ENCODE results near the gene TAF1B. TPM values are rescaled to one million over a fixed set of nuclear protein-coding genes. Genes with fewer than 3 reads are reported as not detected.
"Not testable (repeated sequence)": the region's sequence is repeated elsewhere in the genome, so short reads cannot be mapped to it uniquely, and the experiment has no call there.

Gene TAF1B
- total RNA-seq, 2 experiments from 2014 or later = 18.8 to 19.0 TPM

DNA sequence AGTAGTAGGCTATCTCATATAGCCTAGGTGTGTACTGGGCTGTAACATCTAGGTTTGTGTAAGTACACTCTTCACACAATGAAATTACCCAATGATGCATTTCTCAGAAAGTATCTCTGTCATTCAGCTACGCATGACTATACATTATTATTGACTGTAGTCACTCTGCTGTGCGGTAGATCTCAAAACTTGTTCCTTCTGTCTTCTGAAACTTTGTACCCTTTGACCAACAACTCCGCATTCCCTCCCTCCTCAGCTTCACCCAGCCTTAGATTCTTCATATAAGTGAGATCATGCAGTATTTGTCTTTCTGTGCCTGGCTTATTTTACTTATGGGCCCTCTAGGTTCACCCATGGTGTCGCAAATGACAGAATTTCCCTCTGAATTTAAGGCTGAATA, 49.0 kb downstream of the TAF1B start:
- Mint-ChIP-seq H3K36me3 (peaks cover 29% of the 10 kb centered on the region), H3K4me1 (peaks cover 5% of the 10 kb centered on the region), H3K9me3 (peaks cover 6% of the 10 kb centered on the region), H3K27ac (no peak overlapping the region), H3K4me3 (no peak overlapping the region), H3K27me3 (no peaks in the 10 kb centered on the region)
- DNase-seq (no peak), ATAC-seq (ENCODE audit: low read depth) (no peak)
- POLR2A ChIA-PET = no interaction called here

- POLR2A ChIA-PET = interaction anchor here (0.6 kb wide), 1 partner anchor 524 kb away, joined by 4 read pairs; no protein-coding TSS in a partner anchor
- Mint-ChIP-seq H3K27ac (no peak overlapping the region), H3K4me1 (peaks cover 13% of the 10 kb centered on the region), H3K27me3 (no peaks in the 10 kb centered on the region), H3K4me3 (no peak overlapping the region), H3K9me3 (no peaks in the 10 kb centered on the region), H3K36me3 (peaks cover 12% of the 10 kb centered on the region)
- no peak for DNase-seq
- no peak for ATAC-seq (ENCODE audit: low read depth)
Measured at GRCh38 chr2:9895669-9896590, 52.7 kb downstream of the TAF1B start.

GRCh38 chr2:9897331-9897737, 54.1 kb downstream of the TAF1B start:
- no peak overlapping the region for H3K27ac Mint-ChIP-seq
- peaks cover 8% of the 10 kb centered on the region for H3K36me3 Mint-ChIP-seq
- H3K4me3 Mint-ChIP-seq = no peak overlapping the region
- H3K4me1 Mint-ChIP-seq = peaks cover 13% of the 10 kb centered on the region
- no peaks in the 10 kb centered on the region for H3K9me3 Mint-ChIP-seq
- no peaks in the 10 kb centered on the region for H3K27me3 Mint-ChIP-seq
- POLR2A ChIA-PET = no interaction called here
- ATAC-seq (ENCODE audit: low read depth) = no peak
- DNase-seq = no peak

GRCh38 chr2:9897846-9898245, 54.6 kb downstream of the TAF1B start:
- POLR2A ChIA-PET = no interaction called here
- H3K4me3 Mint-ChIP-seq = no peak overlapping the region
- ATAC-seq (ENCODE audit: low read depth) (no peak), DNase-seq (no peak)
- H3K36me3 Mint-ChIP-seq = peaks cover 6% of the 10 kb centered on the region
- H3K27me3 Mint-ChIP-seq = no peaks in the 10 kb centered on the region
- no peaks in the 10 kb centered on the region for H3K9me3 Mint-ChIP-seq
- no peak overlapping the region for H3K27ac Mint-ChIP-seq
- peaks cover 13% of the 10 kb centered on the region for H3K4me1 Mint-ChIP-seq

- POLR2A ChIA-PET = no interaction called here
- peaks cover 2% of the 10 kb centered on the region for H3K4me1 Mint-ChIP-seq
- DNase-seq = no peak
- H3K27ac Mint-ChIP-seq = no peak overlapping the region
- H3K36me3 Mint-ChIP-seq = peaks cover 7% of the 10 kb centered on the region
- no peaks in the 10 kb centered on the region for H3K9me3 Mint-ChIP-seq
- ATAC-seq (ENCODE audit: low read depth) = no peak
- no peak overlapping the region for H3K4me3 Mint-ChIP-seq
- no peaks in the 10 kb centered on the region for H3K27me3 Mint-ChIP-seq
Measured at GRCh38 chr2:9905413-9905812, 62.1 kb downstream of the TAF1B start.

DNA sequence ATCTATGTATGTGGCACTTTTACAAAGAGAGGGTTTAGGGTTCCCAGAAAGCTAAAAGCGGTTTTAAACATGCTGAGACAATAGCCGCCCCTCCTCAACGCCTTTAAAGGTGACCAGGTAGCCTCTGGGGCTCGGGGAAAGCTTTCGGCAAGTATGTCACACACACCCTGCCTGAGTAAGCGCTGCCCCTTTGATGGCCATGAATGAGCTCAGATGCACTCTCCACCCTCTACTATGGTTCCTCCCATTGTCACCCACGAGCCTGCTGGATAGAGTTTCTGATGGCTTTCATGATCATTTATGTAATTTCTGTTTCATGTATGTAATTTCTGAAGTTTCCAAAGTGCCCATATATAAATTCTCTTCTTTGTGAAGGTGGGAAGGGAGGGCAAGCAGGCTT, 64.1 kb downstream of the TAF1B start:
- no peak overlapping the region for H3K4me3 Mint-ChIP-seq
- H3K27ac Mint-ChIP-seq = no peak overlapping the region
- ATAC-seq (ENCODE audit: low read depth) (no peak), DNase-seq (no peak)
- peaks cover 5% of the 10 kb centered on the region for H3K36me3 Mint-ChIP-seq
- H3K4me1 Mint-ChIP-seq = peaks cover 2% of the 10 kb centered on the region
- H3K27me3 Mint-ChIP-seq = no peaks in the 10 kb centered on the region
- H3K9me3 Mint-ChIP-seq = no peaks in the 10 kb centered on the region
- POLR2A ChIA-PET = no interaction called here

DNA sequence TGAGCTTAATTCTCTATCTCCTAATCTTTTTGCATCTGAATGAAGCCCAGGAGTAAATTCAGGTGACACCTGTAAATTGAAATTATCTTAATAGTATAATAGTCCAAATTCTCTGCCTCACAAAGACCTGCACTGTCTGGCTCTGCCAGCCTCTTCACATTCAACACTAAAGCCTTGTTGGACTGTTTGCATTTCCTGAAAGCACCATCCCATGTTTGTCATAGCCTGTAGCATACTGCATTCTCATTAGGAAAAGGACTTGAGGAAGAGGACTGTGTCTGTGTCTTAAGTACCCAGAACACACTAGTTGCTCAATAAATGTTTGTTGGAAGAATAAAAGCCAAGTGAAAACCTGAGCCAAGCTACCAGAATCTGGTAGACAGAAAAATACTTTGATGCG, 65.4 kb downstream of the TAF1B start:
- Mint-ChIP-seq H3K27me3 (no peaks in the 10 kb centered on the region), H3K4me3 (no peak overlapping the region), H3K4me1 (peaks cover 2% of the 10 kb centered on the region), H3K27ac (no peak overlapping the region), H3K9me3 (no peaks in the 10 kb centered on the region), H3K36me3 (peaks cover 9% of the 10 kb centered on the region)
- POLR2A ChIA-PET = no interaction called here
- ATAC-seq (ENCODE audit: low read depth) (no peak), DNase-seq (no peak)

- Mint-ChIP-seq H3K4me3 (no peak overlapping the region), H3K27ac (no peak overlapping the region), H3K4me1 (peaks cover 2% of the 10 kb centered on the region), H3K36me3 (peaks cover 9% of the 10 kb centered on the region), H3K27me3 (no peaks in the 10 kb centered on the region), H3K9me3 (no peaks in the 10 kb centered on the region)
- no peak for ATAC-seq (ENCODE audit: low read depth)
- POLR2A ChIA-PET = no interaction called here
- no peak for DNase-seq
Measured at GRCh38 chr2:9909106-9909505, 65.8 kb downstream of the TAF1B start.

GRCh38 chr2:9910699-9911098, 67.4 kb downstream of the TAF1B start:
- ATAC-seq (ENCODE audit: low read depth) = no peak
- POLR2A ChIA-PET = no interaction called here

DNA sequence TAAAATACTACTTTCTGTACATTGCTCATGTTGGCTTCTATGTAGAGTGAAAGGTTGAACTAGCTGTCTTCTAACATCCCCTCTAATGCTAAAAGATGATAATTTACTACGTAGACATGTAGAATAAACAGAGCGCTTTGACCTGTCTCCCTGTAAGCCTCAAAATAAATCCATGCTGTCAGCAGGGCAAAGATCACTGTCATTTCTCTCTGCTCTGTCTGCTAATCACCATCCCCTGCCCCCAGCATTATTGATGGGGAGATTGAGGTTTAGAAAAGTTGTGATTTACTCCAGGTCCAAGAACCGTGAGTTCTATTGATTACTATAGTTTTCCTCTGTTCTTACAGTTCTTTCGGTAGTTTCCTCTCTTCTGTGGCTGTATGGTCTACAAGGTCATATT, 69.2 kb downstream of the TAF1B start:
- Mint-ChIP-seq H3K4me1 (peaks cover 4% of the 10 kb centered on the region), H3K27me3 (no peaks in the 10 kb centered on the region), H3K9me3 (no peaks in the 10 kb centered on the region), H3K36me3 (peaks cover 18% of the 10 kb centered on the region), H3K27ac (no peak overlapping the region), H3K4me3 (no peak overlapping the region)
- DNase-seq (no peak), ATAC-seq (ENCODE audit: low read depth) (no peak)
- POLR2A ChIA-PET = no interaction called here

More at GRCh38 chr2:9910699-9911098, 67.4 kb downstream of the TAF1B start:
- H3K27me3 Mint-ChIP-seq = no peaks in the 10 kb centered on the region
- H3K4me3 Mint-ChIP-seq = no peak overlapping the region
- no peak for DNase-seq
- peaks cover 14% of the 10 kb centered on the region for H3K36me3 Mint-ChIP-seq
- no peak overlapping the region for H3K27ac Mint-ChIP-seq
- H3K9me3 Mint-ChIP-seq = no peaks in the 10 kb centered on the region
- peaks cover 2% of the 10 kb centered on the region for H3K4me1 Mint-ChIP-seq

DNA sequence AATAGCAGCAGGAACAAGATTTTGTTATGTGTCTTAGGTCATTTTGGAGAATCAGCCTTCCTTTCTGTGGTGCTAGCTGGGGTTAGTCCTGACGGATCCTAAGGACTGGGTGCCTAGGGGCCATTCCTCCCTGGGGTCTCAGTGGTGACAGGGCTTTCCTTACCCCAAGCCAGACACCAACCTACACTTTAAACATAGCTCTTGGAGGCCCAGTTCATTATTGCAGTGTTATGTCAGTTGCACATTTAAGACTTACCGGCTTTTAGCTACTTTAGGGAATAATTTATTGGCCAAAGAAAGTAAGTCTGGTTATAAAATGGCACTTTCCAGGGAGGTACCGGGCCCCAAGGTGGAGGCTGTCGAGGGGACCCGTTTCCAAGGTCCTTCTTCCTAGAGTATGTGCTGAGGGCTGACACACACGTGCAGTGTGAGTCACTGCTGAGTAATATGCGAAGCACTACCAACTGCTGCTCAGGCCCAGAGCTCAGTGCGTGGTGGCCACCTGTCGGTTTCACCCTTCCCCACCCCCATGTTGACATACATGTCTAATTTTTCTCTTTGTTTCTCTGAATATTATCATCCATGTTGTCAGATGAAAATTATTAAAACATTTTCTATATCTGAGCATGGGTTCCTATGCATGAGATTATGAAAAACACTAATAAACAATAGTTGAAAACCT, 71.3 kb downstream of the TAF1B start:
- DNase-seq (no peak), ATAC-seq (ENCODE audit: low read depth) (no peak)
- Mint-ChIP-seq H3K9me3 (no peaks in the 10 kb centered on the region), H3K4me1 (peaks cover 2% of the 10 kb centered on the region), H3K27me3 (no peaks in the 10 kb centered on the region), H3K27ac (no peak overlapping the region), H3K36me3 (peaks cover 14% of the 10 kb centered on the region), H3K4me3 (no peak overlapping the region)
- POLR2A ChIA-PET = no interaction called here

DNA sequence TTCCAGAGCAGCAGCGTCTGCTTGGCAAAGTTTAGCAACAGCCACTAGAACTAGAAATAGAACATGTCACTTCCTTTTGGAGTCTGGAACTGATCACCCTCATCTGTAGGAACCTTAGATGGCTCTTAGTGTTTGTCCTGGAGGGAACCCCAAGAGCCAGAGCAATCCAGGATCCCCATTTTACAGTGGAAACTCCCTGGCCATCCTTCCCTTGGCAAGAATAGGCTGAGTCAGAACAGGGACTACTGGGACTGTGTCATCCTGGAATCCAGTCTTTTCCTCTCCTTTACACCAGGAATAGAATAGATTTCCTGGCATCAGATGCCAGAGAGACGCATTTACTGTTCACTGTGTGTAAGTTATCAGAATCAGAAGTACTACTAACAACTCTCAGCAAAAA, 75.0 kb downstream of the TAF1B start:
- Mint-ChIP-seq H3K9me3 (no peaks in the 10 kb centered on the region), H3K4me3 (no peak overlapping the region), H3K4me1 (peaks cover 2% of the 10 kb centered on the region), H3K36me3 (peaks cover 17% of the 10 kb centered on the region), H3K27me3 (no peaks in the 10 kb centered on the region), H3K27ac (no peak overlapping the region)
- POLR2A ChIA-PET = no interaction called here
- DNase-seq = no peak
- no peak for ATAC-seq (ENCODE audit: low read depth)

DNA sequence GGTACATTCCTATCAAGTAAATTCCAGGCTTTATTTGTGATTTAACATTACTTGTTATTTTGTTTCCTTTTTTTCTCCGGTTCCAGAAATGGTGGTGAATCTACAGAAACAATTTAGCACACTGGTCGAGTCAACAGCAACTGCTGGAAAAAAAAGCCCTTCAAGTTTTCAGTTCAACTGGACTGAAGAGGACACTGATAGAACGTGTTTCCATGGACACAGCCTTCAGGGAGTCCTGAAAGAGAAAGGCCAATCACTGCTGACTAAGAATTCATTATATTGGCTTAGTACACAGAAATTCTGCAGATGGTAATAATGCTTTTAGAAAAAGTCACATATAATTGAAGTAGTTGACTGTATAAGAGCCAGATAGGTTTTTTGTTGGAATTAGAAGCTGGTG, 76.2 kb downstream of the TAF1B start:
- POLR2A ChIA-PET = no interaction called here
- no peak overlapping the region for H3K4me3 Mint-ChIP-seq
- DNase-seq = no peak
- no peak for ATAC-seq (ENCODE audit: low read depth)
- peaks cover 2% of the 10 kb centered on the region for H3K4me1 Mint-ChIP-seq
- H3K36me3 Mint-ChIP-seq = peaks cover 15% of the 10 kb centered on the region
- H3K27me3 Mint-ChIP-seq = no peaks in the 10 kb centered on the region
- no peaks in the 10 kb centered on the region for H3K9me3 Mint-ChIP-seq
- no peak overlapping the region for H3K27ac Mint-ChIP-seq

DNA sequence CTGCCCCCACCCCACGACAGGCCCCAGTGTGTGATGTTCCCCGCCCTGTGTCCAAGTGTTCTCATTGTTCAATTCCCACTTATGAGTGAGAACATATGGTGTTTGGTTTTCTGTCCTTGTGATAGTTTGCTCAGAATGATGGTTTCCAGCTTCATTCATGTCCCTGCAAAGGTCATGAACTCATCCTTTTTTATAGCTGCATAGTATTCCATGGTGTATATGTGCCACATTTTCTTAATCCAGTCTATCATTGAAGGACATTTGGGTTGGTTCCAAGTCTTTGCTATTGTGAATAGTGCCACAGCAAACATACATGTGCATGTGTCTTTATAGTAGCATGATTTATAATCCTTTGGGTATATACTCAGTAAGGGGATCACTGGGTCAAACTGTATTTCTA, 83.7 kb downstream of the TAF1B start:
- ATAC-seq (ENCODE audit: low read depth); H3K27me3 Mint-ChIP-seq; H3K9me3 Mint-ChIP-seq; H3K27ac Mint-ChIP-seq; H3K4me3 Mint-ChIP-seq; DNase-seq; POLR2A ChIA-PET; H3K4me1 Mint-ChIP-seq: not testable (repeated sequence)
- H3K36me3 Mint-ChIP-seq = peaks cover 46% of the 10 kb centered on the region
